ENCODE data around the gene ADM. TPM values are rescaled to one million over a fixed set of nuclear protein-coding genes. Genes with fewer than 3 reads are reported as not detected.

ADM gene
- total and polyA plus RNA-seq, 2 donors (not counting 3 experiments of a cell fraction or from before 2014, with no cell fraction given), result 45.3 to 55.5 TPM

- Histone ChIP-seq H3K4me2 (ENCODE audit: insufficient read depth, low read length) (no peak overlapping the region), H3K9ac (replicated peaks; ENCODE audit: extremely low read depth, insufficient read depth, low read length) (no peak overlapping the region), H3K4me1 (ENCODE audit: control insufficient read depth, extremely low read depth, insufficient read depth, low read length) (peaks cover 6% of the 10 kb centered on the region), H3K27me3 (ENCODE audit: control insufficient read depth in 2 of 2, insufficient read depth in 2 of 2, low read length in 2 of 2) (no peaks in the 10 kb centered on the region), H3K9me1 (replicated peaks; ENCODE audit: control insufficient read depth, extremely low read depth, insufficient read depth, low read length) (no peaks in the 10 kb centered on the region), H4K20me1 (replicated peaks; ENCODE audit: control insufficient read depth, extremely low read depth, insufficient read depth, low read length) (no peaks in the 10 kb centered on the region), H3K9me3 (replicated peaks; ENCODE audit: control insufficient read depth, insufficient read depth, low read length) (no peaks in the 10 kb centered on the region), H2AFZ (ENCODE audit: low read depth, low read length) (no peak overlapping the region), H3K79me2 (ENCODE audit: control insufficient read depth, insufficient read depth, low read length) (peaks cover 82% of the 10 kb centered on the region), H3K36me3 (ENCODE audit: control insufficient read depth in 2 of 2, extremely low read depth in 1 of 2, insufficient read depth in 2 of 2, low read length in 2 of 2) (peaks cover 0 to 2% of the 10 kb centered on the region in 2 experiments), H3K27ac (ENCODE audit: insufficient read depth, low read depth, low read length) (no peak overlapping the region), H3K4me3 (replicated peaks in 1 of 3; ENCODE audit: insufficient read depth in 1 of 3, low read depth in 1 of 3, low read length in 3 of 3) (no peak overlapping the region)
- FAIRE-seq (no peak), DNase-seq (ENCODE audit: low read depth, low spot score) (no peak)
- intact Hi-C loops (cut with micrococcal nuclease) (no loop called here), dilution Hi-C loops (cut with MboI; ENCODE audit: extremely low pct_ligation_motif_present, low sequenced_read_pairs) (no loop called here)
- ChIA-PET POLR2A (no interaction called here), CTCF (interaction anchor here (0.7 to 1.3 kb wide), 3 partner anchors 9 to 100 kb away, joined by 3 to 4 read pairs (median 3); no protein-coding TSS in a partner anchor)
- BruUV-seq (replicated peaks), result no TSS peak
- TF ChIP-seq EZH2 (IDR thresholded peaks at IDR 0.05; ENCODE audit: borderline replicate concordance, low read depth, low read length, severe bottlenecking) (no peak), MYC (IDR thresholded peaks at IDR 0.05; ENCODE audit: low read depth, low read length) (no peak), FOS (IDR thresholded peaks at IDR 0.05; ENCODE audit: borderline replicate concordance, insufficient read depth, low read length) (no peak), POLR2A (IDR thresholded peaks at IDR 0.05; ENCODE audit: low read depth, low read length) (no peak), GATA2 (IDR thresholded peaks at IDR 0.05; ENCODE audit: insufficient read depth, insufficient read length, low read depth, low read length) (no peak), MAX (IDR thresholded peaks at IDR 0.05; ENCODE audit: insufficient read depth, insufficient read length) (no peak), JUN (IDR thresholded peaks at IDR 0.05; ENCODE audit: borderline replicate concordance, insufficient read depth, insufficient read length, low read depth) (no peak), POLR2AphosphoS5 (IDR thresholded peaks at IDR 0.05; ENCODE audit: insufficient read depth, low read depth, low read length) (no peak), CTCF (IDR thresholded peaks at IDR 0.05; ENCODE audit: extremely low read depth in 1 of 2, insufficient read depth in 1 of 2, low read depth in 1 of 2, low read length in 2 of 2) (no peak)
These were observed 17.7 kb upstream of the ADM start for GRCh38 chr11:10287140-10287539.

Data from endothelial cell of umbilical vein (primary cell).